ENCODE results near the gene TLE4. TPM values are rescaled to one million over a fixed set of nuclear protein-coding genes. Genes with fewer than 3 reads are reported as not detected.

The TLE4 gene
- polyA plus RNA-seq, 1 experiment: 154 TPM

DNA sequence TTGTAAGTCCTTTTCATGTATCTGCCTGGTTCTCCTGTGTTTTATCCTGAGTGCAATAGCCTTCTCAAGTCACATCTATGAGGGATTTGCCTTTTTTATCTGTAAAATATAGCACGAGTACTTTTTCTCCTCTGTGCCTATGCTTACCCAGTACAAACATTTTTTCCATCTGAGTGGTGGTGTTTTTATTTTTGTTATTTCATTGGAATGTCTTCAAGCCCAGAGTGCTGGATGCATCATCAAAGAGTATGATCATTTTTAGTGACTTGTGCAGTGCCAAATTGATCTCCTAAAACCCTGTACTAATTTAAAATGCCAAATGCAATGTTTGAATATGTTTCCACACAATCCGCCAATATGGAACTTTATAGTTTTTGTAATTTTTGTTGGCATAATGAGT, 86.1 kb downstream of the TLE4 start:
- no peak for DNase-seq (ENCODE audit: low read depth)
- Histone ChIP-seq H3K27me3 (ENCODE audit: control insufficient read depth, insufficient read depth, low read length) (no peaks in the 10 kb centered on the region), H3K4me3 (ENCODE audit: low read depth, low read length) (no peak overlapping the region), H3K36me3 (ENCODE audit: control insufficient read depth, insufficient read depth, low read length) (peaks cover 2% of the 10 kb centered on the region; the same call in 1 of the 2 replicates)
- CTCF ChIA-PET: interaction anchor here (1.1 kb wide), 1 partner anchor 15 kb away, joined by 5 read pairs; no protein-coding TSS in a partner anchor
- TF ChIP-seq, protein P1, sequence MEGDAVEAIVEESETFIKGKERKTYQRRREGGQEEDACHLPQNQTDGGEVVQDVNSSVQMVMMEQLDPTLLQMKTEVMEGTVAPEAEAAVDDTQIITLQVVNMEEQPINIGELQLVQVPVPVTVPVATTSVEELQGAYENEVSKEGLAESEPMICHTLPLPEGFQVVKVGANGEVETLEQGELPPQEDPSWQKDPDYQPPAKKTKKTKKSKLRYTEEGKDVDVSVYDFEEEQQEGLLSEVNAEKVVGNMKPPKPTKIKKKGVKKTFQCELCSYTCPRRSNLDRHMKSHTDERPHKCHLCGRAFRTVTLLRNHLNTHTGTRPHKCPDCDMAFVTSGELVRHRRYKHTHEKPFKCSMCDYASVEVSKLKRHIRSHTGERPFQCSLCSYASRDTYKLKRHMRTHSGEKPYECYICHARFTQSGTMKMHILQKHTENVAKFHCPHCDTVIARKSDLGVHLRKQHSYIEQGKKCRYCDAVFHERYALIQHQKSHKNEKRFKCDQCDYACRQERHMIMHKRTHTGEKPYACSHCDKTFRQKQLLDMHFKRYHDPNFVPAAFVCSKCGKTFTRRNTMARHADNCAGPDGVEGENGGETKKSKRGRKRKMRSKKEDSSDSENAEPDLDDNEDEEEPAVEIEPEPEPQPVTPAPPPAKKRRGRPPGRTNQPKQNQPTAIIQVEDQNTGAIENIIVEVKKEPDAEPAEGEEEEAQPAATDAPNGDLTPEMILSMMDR (IDR thresholded peaks at IDR 0.05; ENCODE audit: insufficient read depth, low read depth, low read length): no peak
- POLR2A ChIA-PET: no interaction called here

DNA sequence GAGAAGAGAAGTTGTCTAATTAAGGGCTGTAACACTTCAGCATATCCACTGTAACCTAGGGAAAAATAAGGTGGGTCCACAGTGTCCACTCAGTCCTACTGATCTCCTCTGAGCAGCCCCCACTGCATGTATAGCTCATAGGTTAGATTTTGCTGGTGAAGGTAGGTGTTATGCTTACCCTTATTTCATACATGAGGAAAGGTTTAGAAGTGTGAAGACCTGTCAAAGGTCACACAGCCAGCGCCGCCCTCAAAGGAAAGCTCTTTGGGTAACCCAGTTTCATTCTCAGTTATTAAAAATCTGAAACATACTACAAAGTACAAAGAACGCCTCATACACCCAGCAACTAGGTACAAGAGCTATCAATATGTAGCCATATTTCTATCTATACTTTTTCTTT, 87.2 kb downstream of the TLE4 start:
- H3K36me3 ChIP-seq (ENCODE audit: control insufficient read depth, insufficient read depth, low read length): peaks cover 2% of the 10 kb centered on the region; the same call in 1 of the 2 replicates
- CTCF ChIA-PET: interaction anchor here (0.6 kb wide), 1 partner anchor 32 kb away, joined by 3 read pairs; no protein-coding TSS in a partner anchor
- POLR2A ChIA-PET: no interaction called here
- no peaks in the 10 kb centered on the region for H3K27me3 ChIP-seq (ENCODE audit: control insufficient read depth, insufficient read depth, low read length)
- DNase-seq (ENCODE audit: low read depth): no peak
- no peak overlapping the region for H3K4me3 ChIP-seq (ENCODE audit: low read depth, low read length)
- TF ChIP-seq, protein P1 (IDR thresholded peaks at IDR 0.05; ENCODE audit: insufficient read depth, low read depth, low read length): no peak

DNA sequence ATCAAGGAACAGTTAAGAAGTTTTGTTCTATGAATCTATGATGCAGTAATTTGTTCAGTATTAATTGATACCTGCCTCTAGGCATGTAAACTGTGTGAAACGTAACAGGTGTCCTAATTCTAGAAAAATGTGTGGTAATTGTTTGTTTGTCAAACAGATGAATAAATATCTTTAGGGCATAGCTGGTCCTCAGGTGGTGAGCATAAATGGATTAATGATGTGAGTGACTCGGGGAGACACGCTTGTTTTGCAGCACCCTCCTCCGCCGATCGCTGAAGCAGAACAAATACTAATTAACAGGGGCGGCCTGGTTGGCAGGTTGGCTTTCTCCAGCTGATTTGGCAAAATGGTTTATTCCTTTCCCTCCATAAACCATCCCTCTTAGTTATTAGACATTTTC, 88.8 kb downstream of the TLE4 start:
- ChIA-PET CTCF (interaction anchor here (0.6 to 0.7 kb wide), 2 partner anchors 32 to 40 kb away, joined by 3 read pairs; no protein-coding TSS in a partner anchor), POLR2A (no interaction called here)
- Histone ChIP-seq H3K36me3 (ENCODE audit: control insufficient read depth, insufficient read depth, low read length) (peaks cover 2% of the 10 kb centered on the region; the same call in 1 of the 2 replicates), H3K4me3 (ENCODE audit: low read depth, low read length) (no peak overlapping the region), H3K27me3 (ENCODE audit: control insufficient read depth, insufficient read depth, low read length) (no peaks in the 10 kb centered on the region)
- TF ChIP-seq, protein P1 (IDR thresholded peaks at IDR 0.05; ENCODE audit: insufficient read depth, low read depth, low read length): no peak
- DNase-seq (ENCODE audit: low read depth): no peak

DNA sequence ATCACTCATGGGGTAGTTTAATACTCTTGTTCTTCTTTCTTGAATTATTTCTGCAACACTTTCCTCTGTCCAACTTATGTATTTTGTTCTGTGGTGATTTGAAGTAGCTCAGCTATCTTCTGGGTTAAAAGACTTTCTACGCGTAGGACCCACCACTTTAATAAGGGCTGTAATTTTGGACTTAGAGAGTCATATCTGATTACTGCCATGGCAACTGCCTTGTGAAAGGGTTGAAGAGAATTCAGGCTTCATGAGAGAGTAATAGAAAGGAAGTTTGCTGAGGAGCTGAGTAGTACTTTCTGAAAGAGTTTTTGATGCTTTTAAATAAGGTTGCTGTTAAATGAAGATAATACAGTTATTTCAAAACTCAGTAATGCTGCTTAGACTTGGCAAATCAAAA, 89.5 kb downstream of the TLE4 start:
- peaks cover 2% of the 10 kb centered on the region; the same call in 1 of the 2 replicates for H3K36me3 ChIP-seq (ENCODE audit: control insufficient read depth, insufficient read depth, low read length)
- ChIA-PET POLR2A (no interaction called here), CTCF (interaction anchor here (0.6 to 0.7 kb wide), 2 partner anchors 39 to 44 kb away, joined by 3 read pairs; no protein-coding TSS in a partner anchor)
- no peak overlapping the region for H3K4me3 ChIP-seq (ENCODE audit: low read depth, low read length)
- DNase-seq (ENCODE audit: low read depth): no peak
- H3K27me3 ChIP-seq (ENCODE audit: control insufficient read depth, insufficient read depth, low read length): no peaks in the 10 kb centered on the region
- TF ChIP-seq, protein P1 (IDR thresholded peaks at IDR 0.05; ENCODE audit: insufficient read depth, low read depth, low read length): no peak

DNA sequence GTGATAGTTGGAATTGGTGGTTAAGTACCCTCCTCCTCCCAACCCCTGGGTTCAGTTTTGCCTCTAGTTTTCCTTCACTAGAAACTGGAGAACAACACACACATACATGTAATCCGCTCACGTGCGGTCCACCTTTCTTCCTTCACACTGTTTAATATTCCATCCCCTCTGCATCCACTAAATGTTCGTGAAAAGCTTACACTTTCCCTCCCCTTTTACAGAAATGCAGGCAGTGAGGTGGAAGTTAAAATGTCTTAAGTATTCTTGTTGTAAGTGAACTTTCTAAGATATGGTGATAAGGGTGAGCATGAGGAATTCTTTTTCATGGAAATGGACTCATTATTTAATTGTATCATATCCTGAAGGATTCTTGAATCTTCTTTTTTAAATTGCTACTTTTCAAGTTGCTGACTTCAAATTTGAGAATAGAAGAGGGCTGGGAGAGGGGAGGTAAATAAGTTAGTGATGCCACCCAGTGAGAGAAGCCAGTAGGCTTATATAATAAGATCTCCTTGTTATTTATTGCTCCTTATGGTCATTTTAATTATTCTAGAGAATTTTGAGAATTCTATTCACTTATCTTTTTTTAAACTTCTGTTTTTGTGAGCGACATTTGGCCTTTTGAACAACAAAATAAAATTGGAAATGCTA, 90.2 kb downstream of the TLE4 start:
- DNase-seq (ENCODE audit: low read depth): no peak
- Histone ChIP-seq H3K36me3 (ENCODE audit: control insufficient read depth, insufficient read depth, low read length) (peaks cover 2% of the 10 kb centered on the region; the same call in 1 of the 2 replicates), H3K4me3 (ENCODE audit: low read depth, low read length) (no peak overlapping the region), H3K27me3 (ENCODE audit: control insufficient read depth, insufficient read depth, low read length) (no peaks in the 10 kb centered on the region)
- CTCF ChIA-PET: no interaction called here
- TF ChIP-seq, protein P1 (IDR thresholded peaks at IDR 0.05; ENCODE audit: insufficient read depth, low read depth, low read length): no peak
- POLR2A ChIA-PET: no interaction called here
